ENCODE data around the gene AHDC1.
A peak's percentile ranks its signal among the peaks of the same experiment; 100 is the strongest.

DNA sequence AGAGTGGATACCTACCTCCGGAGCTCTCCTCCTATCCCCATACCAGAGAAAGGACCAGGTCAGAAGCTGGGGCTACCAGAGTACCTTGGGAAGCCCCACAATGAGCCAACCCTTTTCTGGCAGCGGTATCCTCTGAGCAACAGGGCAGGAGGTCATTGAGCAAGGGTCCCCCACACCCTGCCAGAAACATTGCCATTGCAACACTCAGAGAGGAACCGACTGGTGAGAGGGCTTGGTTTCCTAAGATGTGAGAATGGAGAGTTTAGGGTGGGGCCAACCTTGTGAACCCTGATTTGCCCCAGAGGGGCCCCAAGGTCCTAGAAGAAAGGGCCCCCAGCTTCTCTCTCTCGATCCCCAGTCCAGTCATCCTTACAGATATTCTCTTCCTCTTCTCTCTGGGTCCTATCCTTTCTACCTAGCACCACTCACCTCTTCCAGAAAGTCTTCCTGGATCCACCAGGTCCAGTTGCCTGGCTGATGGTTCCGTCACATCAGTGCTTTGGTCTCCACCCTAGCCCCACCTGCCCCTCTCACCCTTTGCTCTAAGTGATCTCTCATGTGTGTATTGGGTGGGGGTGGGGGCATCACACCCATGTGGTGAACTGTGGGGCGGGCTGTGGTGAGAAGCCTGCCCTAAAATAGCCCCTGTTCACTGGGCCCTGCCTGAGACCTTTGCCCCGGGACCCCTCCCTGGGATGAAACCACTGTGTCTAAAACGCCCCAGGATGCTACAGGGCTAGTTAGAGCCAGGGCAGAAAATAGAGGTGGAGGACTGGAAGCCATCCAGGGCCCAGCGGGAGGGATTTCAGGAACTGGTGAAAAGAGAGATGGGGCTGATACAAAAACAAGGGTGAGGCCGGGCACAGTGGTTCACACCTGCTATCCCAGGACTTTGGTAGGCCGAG, 22.3 kb upstream of the AHDC1 start:
- TF ChIP-seq EP300 (IDR thresholded peaks at IDR 0.05) (peak in 1 of 2 donors; percentile 72), POLR2A (IDR thresholded peaks at IDR 0.05) (no peak)
- TF ChIP-seq, protein P1, sequence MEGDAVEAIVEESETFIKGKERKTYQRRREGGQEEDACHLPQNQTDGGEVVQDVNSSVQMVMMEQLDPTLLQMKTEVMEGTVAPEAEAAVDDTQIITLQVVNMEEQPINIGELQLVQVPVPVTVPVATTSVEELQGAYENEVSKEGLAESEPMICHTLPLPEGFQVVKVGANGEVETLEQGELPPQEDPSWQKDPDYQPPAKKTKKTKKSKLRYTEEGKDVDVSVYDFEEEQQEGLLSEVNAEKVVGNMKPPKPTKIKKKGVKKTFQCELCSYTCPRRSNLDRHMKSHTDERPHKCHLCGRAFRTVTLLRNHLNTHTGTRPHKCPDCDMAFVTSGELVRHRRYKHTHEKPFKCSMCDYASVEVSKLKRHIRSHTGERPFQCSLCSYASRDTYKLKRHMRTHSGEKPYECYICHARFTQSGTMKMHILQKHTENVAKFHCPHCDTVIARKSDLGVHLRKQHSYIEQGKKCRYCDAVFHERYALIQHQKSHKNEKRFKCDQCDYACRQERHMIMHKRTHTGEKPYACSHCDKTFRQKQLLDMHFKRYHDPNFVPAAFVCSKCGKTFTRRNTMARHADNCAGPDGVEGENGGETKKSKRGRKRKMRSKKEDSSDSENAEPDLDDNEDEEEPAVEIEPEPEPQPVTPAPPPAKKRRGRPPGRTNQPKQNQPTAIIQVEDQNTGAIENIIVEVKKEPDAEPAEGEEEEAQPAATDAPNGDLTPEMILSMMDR (IDR thresholded peaks at IDR 0.05), result no peak
